Loucy (cell line): Measurements from ENCODE around the gene TECTA.
"Not testable (repeated sequence)": the region's sequence is repeated elsewhere in the genome, so short reads cannot be mapped to it uniquely, and the experiment has no call there.

Experiments used
- H2AFZ ChIP-seq: fragments of 200-600 bp; sonication (generic); 2 replicates; pipeline ENCODE4 v1.6.0; 2016; ENCODE audit warnings: antibody characterized with exemption, mild to moderate bottlenecking, low read length, moderate library complexity
- H3F3A ChIP-seq: fragments of 200-600 bp; 2 replicates; pipeline ENCODE4 v1.6.0; 2016; ENCODE audit warnings: antibody characterized with exemption, low read depth, mild to moderate bottlenecking
- H3K27me3 ChIP-seq: fragments of 200-600 bp; sonication (generic); 2 replicates; pipeline ENCODE4 v1.6.1; 2014; ENCODE audit warnings: low read length, mild to moderate bottlenecking; ENCODE audit not compliant: insufficient read depth, poor library complexity, severe bottlenecking
- H3K36me3 ChIP-seq: fragments of 200-600 bp; sonication (generic); 2 replicates; pipeline ENCODE4 v1.6.1; 2016; ENCODE audit warnings: low read length; ENCODE audit not compliant: insufficient read depth
- H3K4me1 ChIP-seq: fragments of 200-600 bp; sonication (generic); 2 replicates; pipeline ENCODE4 v1.5.1; 2014; ENCODE audit warnings: low read length, mild to moderate bottlenecking; ENCODE audit not compliant: insufficient read depth, poor library complexity, severe bottlenecking
- H3K4me2 ChIP-seq: fragments of 200-600 bp; sonication (generic); 2 replicates; pipeline ENCODE4 v1.6.0; 2014; ENCODE audit warnings: antibody characterized with exemption, low read length, low read depth, mild to moderate bottlenecking; ENCODE audit not compliant: poor library complexity, severe bottlenecking
- H3K4me3 ChIP-seq: fragments of 200-600 bp; sonication (generic); 2 replicates; pipeline ENCODE4 v1.5.1; 2014; ENCODE audit warnings: low read length, mild to moderate bottlenecking, mixed read lengths; ENCODE audit not compliant: poor library complexity, severe bottlenecking
- H3K79me2 ChIP-seq: fragments of 200-600 bp; sonication (generic); 2 replicates; pipeline ENCODE4 v1.6.1; 2014; ENCODE audit warnings: low read length; ENCODE audit not compliant: insufficient read depth
- H3K9ac ChIP-seq: fragments of 200-600 bp; sonication (generic); 2 replicates; pipeline ENCODE4 v1.6.0; 2014; ENCODE audit warnings: mild to moderate bottlenecking, low read depth, low read length, moderate library complexity; ENCODE audit not compliant: poor library complexity, severe bottlenecking
- H3K9me2 ChIP-seq: fragments of 200-600 bp; sonication (generic); replicated peaks from 2 replicates; pipeline ENCODE4 v1.6.1; 2016; ENCODE audit warnings: low read depth, low read length, mixed read lengths
- H3K9me3 ChIP-seq: fragments of 200-600 bp; sonication (generic); 2 replicates; pipeline ENCODE4 v1.6.1; 2014; ENCODE audit warnings: mild to moderate bottlenecking, antibody characterized with exemption, low read length, low read depth; ENCODE audit not compliant: insufficient read depth
- H4K20me1 ChIP-seq: fragments of 200-600 bp; sonication (generic); 2 replicates; pipeline ENCODE4 v1.6.0; 2014; ENCODE audit warnings: antibody characterized with exemption, low read length, mild to moderate bottlenecking; ENCODE audit not compliant: insufficient read depth, poor library complexity, severe bottlenecking
- CTCF ChIP-seq: fragments of 200-600 bp; sonication (generic); conservative IDR thresholded peaks from 2 replicates; pipeline ENCODE4 v1.5.1; 2014; ENCODE audit warnings: mild to moderate bottlenecking, antibody characterized with exemption, low read length
- EZH2phosphoT487 ChIP-seq: fragments of 200-600 bp; IDR thresholded peaks from 2 replicates; pipeline ENCODE4 v1.6.1; 2018; ENCODE audit warnings: antibody characterized with exemption, mild to moderate bottlenecking, moderate library complexity, borderline replicate concordance

Gene TECTA

GRCh38 chr11:121235057-121235456, 134.0 kb downstream of the TECTA start:
- H4K20me1 ChIP-seq = no peaks in the 10 kb centered on the region
- H3K4me2 ChIP-seq = no peak overlapping the region
- no peaks in the 10 kb centered on the region for H3K4me1 ChIP-seq
- H3K9me3 ChIP-seq = no peaks in the 10 kb centered on the region
- no peaks in the 10 kb centered on the region for H3K79me2 ChIP-seq
- H3K9me2 ChIP-seq = no peaks in the 10 kb centered on the region
- no peaks in the 10 kb centered on the region for H3K27me3 ChIP-seq
- no peak overlapping the region for H3K4me3 ChIP-seq
- H3K9ac ChIP-seq = no peak overlapping the region
- TF ChIP-seq CTCF (no peak), EZH2phosphoT487 (no peak)
- H2AFZ ChIP-seq = no peak overlapping the region
- no peaks in the 10 kb centered on the region for H3F3A ChIP-seq
- no peaks in the 10 kb centered on the region for H3K36me3 ChIP-seq

GRCh38 chr11:121236115-121237001, 135.3 kb downstream of the TECTA start:
- TF ChIP-seq CTCF (no peak), EZH2phosphoT487 (no peak)
- H2AFZ ChIP-seq = 0 out of 2 replicates have a peak overlapping the region, but pooled peaks have one; percentile 5

GRCh38 chr11:121237247-121237646, 136.2 kb downstream of the TECTA start:
- H3K4me2 ChIP-seq, H3K4me1 ChIP-seq, H3K9me2 ChIP-seq, H3K36me3 ChIP-seq, H3F3A ChIP-seq, H3K9me3 ChIP-seq, H3K9ac ChIP-seq, H4K20me1 ChIP-seq, H3K79me2 ChIP-seq, H3K27me3 ChIP-seq, H2AFZ ChIP-seq, H3K4me3 ChIP-seq: not testable (repeated sequence)

More at GRCh38 chr11:121236115-121237001, 135.3 kb downstream of the TECTA start:
- H3K9ac ChIP-seq = no peak overlapping the region
- H3K4me1 ChIP-seq = no peaks in the 10 kb centered on the region
- no peaks in the 10 kb centered on the region for H3K9me3 ChIP-seq
- H4K20me1 ChIP-seq = no peaks in the 10 kb centered on the region
- H3K36me3 ChIP-seq = no peaks in the 10 kb centered on the region
- no peak overlapping the region for H3K4me2 ChIP-seq
- H3K9me2 ChIP-seq = no peaks in the 10 kb centered on the region
- H3K27me3 ChIP-seq = no peaks in the 10 kb centered on the region
- H3F3A ChIP-seq = no peaks in the 10 kb centered on the region
- no peaks in the 10 kb centered on the region for H3K79me2 ChIP-seq
- no peak overlapping the region for H3K4me3 ChIP-seq
